ENCODE results near the gene MARK2. TPM values are rescaled to one million over a fixed set of nuclear protein-coding genes. Genes with fewer than 3 reads are reported as not detected.

MARK2 gene
- total and polyA plus RNA-seq, 7 donors, result 14.3 to 49.3 (median 24.6) TPM

GRCh38 chr11:63951779-63952536, 113.0 kb downstream of the MARK2 start:
- Histone ChIP-seq H3K27ac (no peak overlapping the region), H3K27me3 (no peaks in the 10 kb centered on the region), H3K4me1 (no peaks in the 10 kb centered on the region), H3K9me3 (no peaks in the 10 kb centered on the region), H3K4me3 (no peak overlapping the region), H3K36me3 (peaks cover 0 to 61% (median 19%) of the 10 kb centered on the region in 4 donors)
- no peak for TF ChIP-seq POLR2AphosphoS5 (IDR thresholded peaks at IDR 0.05)
- TF ChIP-seq, protein P1, sequence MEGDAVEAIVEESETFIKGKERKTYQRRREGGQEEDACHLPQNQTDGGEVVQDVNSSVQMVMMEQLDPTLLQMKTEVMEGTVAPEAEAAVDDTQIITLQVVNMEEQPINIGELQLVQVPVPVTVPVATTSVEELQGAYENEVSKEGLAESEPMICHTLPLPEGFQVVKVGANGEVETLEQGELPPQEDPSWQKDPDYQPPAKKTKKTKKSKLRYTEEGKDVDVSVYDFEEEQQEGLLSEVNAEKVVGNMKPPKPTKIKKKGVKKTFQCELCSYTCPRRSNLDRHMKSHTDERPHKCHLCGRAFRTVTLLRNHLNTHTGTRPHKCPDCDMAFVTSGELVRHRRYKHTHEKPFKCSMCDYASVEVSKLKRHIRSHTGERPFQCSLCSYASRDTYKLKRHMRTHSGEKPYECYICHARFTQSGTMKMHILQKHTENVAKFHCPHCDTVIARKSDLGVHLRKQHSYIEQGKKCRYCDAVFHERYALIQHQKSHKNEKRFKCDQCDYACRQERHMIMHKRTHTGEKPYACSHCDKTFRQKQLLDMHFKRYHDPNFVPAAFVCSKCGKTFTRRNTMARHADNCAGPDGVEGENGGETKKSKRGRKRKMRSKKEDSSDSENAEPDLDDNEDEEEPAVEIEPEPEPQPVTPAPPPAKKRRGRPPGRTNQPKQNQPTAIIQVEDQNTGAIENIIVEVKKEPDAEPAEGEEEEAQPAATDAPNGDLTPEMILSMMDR (IDR thresholded peaks at IDR 0.05), result no peak
- no peak for DNase-seq
- WGBS, 2 donors, result 71 to 84% methylated on average over 20 of the region's 20 CpGs
- intact Hi-C loops (cut with DNase I), result loop anchor here (2.0 kb wide), 1 partner anchor 19 kb away; no protein-coding TSS in a partner anchor

DNA sequence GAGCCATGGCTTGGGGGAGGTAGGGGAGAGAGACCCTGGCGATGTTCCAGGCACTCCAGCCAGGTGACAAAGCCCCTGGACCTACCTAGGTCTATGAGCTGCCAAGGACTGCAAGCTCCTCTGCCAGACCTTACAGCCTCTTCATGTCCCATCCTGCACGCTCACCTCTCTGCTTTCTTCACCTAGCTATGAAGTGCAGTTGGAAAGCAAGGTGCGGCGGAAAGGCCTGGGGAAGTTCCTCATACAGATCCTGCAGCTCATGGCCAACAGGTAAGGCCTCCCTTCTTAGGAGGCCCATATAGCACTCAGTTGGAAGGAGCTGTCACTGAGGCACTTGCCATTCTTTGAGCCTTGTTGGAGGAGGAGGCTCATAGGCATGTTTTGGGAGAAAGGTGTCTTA, 113.7 kb downstream of the MARK2 start:
- H3K27me3 ChIP-seq, result no peaks in the 10 kb centered on the region
- intact Hi-C loops (cut with DNase I), result loop anchor here (2.0 kb wide), 1 partner anchor 18 kb away; no protein-coding TSS in a partner anchor
- no peak overlapping the region for H3K4me3 ChIP-seq
- TF ChIP-seq POLR2A (IDR thresholded peaks at IDR 0.05) (no peak), POLR2AphosphoS5 (IDR thresholded peaks at IDR 0.05) (no peak), EP300 (IDR thresholded peaks at IDR 0.05) (no peak)
- TF ChIP-seq, protein P1 (IDR thresholded peaks at IDR 0.05), result no peak
- no peaks in the 10 kb centered on the region for H3K4me1 ChIP-seq
- 96 to 97% methylated on average over 4 of the region's 4 CpGs for WGBS, 2 donors
- peaks cover 0 to 55% (median 19%) of the 10 kb centered on the region in 4 donors for H3K36me3 ChIP-seq
- no peak for DNase-seq
- H3K9me3 ChIP-seq, result no peaks in the 10 kb centered on the region
- H3K27ac ChIP-seq, result no peak overlapping the region

GRCh38 chr11:63958008-63958407, 119.1 kb downstream of the MARK2 start:
- no peak for DNase-seq
- no peak overlapping the region for H3K27ac ChIP-seq
- WGBS, 2 donors, result 55 to 79% methylated on average over 5 of the region's 5 CpGs
- H3K4me1 ChIP-seq, result peaks cover 0 to 4% (median 0%) of the 10 kb centered on the region in 4 donors
- H3K9me3 ChIP-seq, result no peaks in the 10 kb centered on the region
- intact Hi-C loops (cut with DNase I), result no loop called here
- H3K27me3 ChIP-seq, result peaks cover 0 to 6% (median 0%) of the 10 kb centered on the region in 3 donors
- TF ChIP-seq EP300 (IDR thresholded peaks at IDR 0.05) (no peak), POLR2AphosphoS5 (IDR thresholded peaks at IDR 0.05) (no peak)
- TF ChIP-seq, protein P1 (IDR thresholded peaks at IDR 0.05), result no peak
- H3K36me3 ChIP-seq, result peaks cover 0 to 33% (median 16%) of the 10 kb centered on the region in 4 donors
- H3K4me3 ChIP-seq, result no peak overlapping the region

Small RNAs within 50 kb of the gene (small RNA-seq; reads per million reads assigned to genes)
- gene AP006289.1, result 0 reads per million in 3 donors
- 0 reads per million in 3 donors for gene RN7SL596P
- gene RNU6-1306P, result 0 reads per million in 3 donors

Other genes starting within 250 kb of the MARK2 start
- gene PLAAT3, start 224.7 kb upstream of the MARK2 start, total RNA-seq, result 10 to 100 TPM; 34.9 to 59.9 (median 47.9) TPM
- 10 to 100 TPM; 14.6 to 34.7 (median 21.0) TPM for gene PLAAT3, start 224.7 kb upstream of the MARK2 start, polyA plus RNA-seq
- 100 to 1,000 TPM in 3 of 4 donors, 10 to 100 TPM in 1; 97.8 to 115 (median 102) TPM for gene ATL3, start 167.7 kb upstream of the MARK2 start, total RNA-seq
- gene ATL3, start 167.7 kb upstream of the MARK2 start, polyA plus RNA-seq, result 10 to 100 TPM in 1 of 3 donors, 1 to 10 TPM in 2; 8.4 to 16.3 (median 8.8) TPM
- gene RTN3, start 157.6 kb upstream of the MARK2 start, total RNA-seq, result 100 to 1,000 TPM in 1 of 4 donors, 10 to 100 TPM in 3; 61.1 to 105 (median 93.9) TPM
- gene RTN3, start 157.6 kb upstream of the MARK2 start, polyA plus RNA-seq, result 10 to 100 TPM; 24.6 to 91.3 (median 25.2) TPM
- 10 to 100 TPM; 11.1 to 20.4 (median 13.6) TPM for gene ZFTA, start 70.3 kb upstream of the MARK2 start, total RNA-seq
- gene ZFTA, start 70.3 kb upstream of the MARK2 start, polyA plus RNA-seq, result 1 to 10 TPM in 2 of 3 donors, under 1 TPM in 1; 0.69 to 4.0 (median 3.6) TPM
- 10 to 100 TPM; 12.2 to 15.2 (median 14.1) TPM for gene SPINDOC, start 25.7 kb upstream of the MARK2 start, total RNA-seq
- 10 to 100 TPM in 1 of 3 donors, 1 to 10 TPM in 2; 4.6 to 11.7 (median 4.8) TPM for gene SPINDOC, start 25.7 kb upstream of the MARK2 start, polyA plus RNA-seq
- gene RCOR2, start 78.1 kb downstream of the MARK2 start, total RNA-seq, result under 1 TPM; 0.49 to 0.83 (median 0.70) TPM
- gene RCOR2, start 78.1 kb downstream of the MARK2 start, polyA plus RNA-seq, result 1 to 10 TPM in 1 of 3 donors, under 1 TPM in 2; 0.60 to 2.4 (median 0.69) TPM
- gene NAA40, start 99.9 kb downstream of the MARK2 start, total RNA-seq, result 10 to 100 TPM in 1 of 4 donors, 1 to 10 TPM in 3; 5.4 to 18.0 (median 6.8) TPM
- gene NAA40, start 99.9 kb downstream of the MARK2 start, polyA plus RNA-seq, result 10 to 100 TPM in 2 of 3 donors, 1 to 10 TPM in 1; 7.2 to 22.9 (median 11.1) TPM
- 100 to 1,000 TPM; 419 to 659 (median 577) TPM for gene COX8A, start 135.5 kb downstream of the MARK2 start, total RNA-seq
- 1,000 to 10,000 TPM; 1,536 to 1,691 (median 1,674) TPM for gene COX8A, start 135.5 kb downstream of the MARK2 start, polyA plus RNA-seq
- gene OTUB1, start 147.3 kb downstream of the MARK2 start, total RNA-seq, result 10 to 100 TPM; 44.8 to 61.7 (median 57.8) TPM
- 10 to 100 TPM; 88.9 to 96.4 (median 91.3) TPM for gene OTUB1, start 147.3 kb downstream of the MARK2 start, polyA plus RNA-seq
- gene FLRT1, start 196.8 kb downstream of the MARK2 start, total RNA-seq, result 1 to 10 TPM in 3 of 4 donors, under 1 TPM in 1; 0.99 to 6.9 (median 3.1) TPM
- under 1 TPM in 1 of 3 donors, not detected in 2; 0.66 TPM for gene FLRT1, start 196.8 kb downstream of the MARK2 start, polyA plus RNA-seq

All from sigmoid colon (tissue), 7 donors.